ENCODE measurements around the gene CDKAL1. TPM values are rescaled to one million over a fixed set of nuclear protein-coding genes. Genes with fewer than 3 reads are reported as not detected.

CDKAL1 gene
- total RNA-seq, 4 donors from 2014 or later = 24.7 to 32.8 (median 29.8) TPM

- no peak for TF ChIP-seq CTCF (IDR thresholded peaks at IDR 0.05)
- no peak for TF ChIP-seq POLR2A (IDR thresholded peaks at IDR 0.05)
- H3K4me1 ChIP-seq = no peaks in the 10 kb centered on the region
- no peaks in the 10 kb centered on the region for H3K36me3 ChIP-seq
- no peaks in the 10 kb centered on the region for H3K27me3 ChIP-seq
- H3K27ac ChIP-seq = no peak overlapping the region
- H3K9me3 ChIP-seq = no peaks in the 10 kb centered on the region
- intact Hi-C loops (cut with DNase I) = no loop called here
- WGBS, 2 donors = 97% methylated on average over 10 to 11 of the region's 13 CpGs
- H3K4me3 ChIP-seq (replicated peaks in 1 of 3) = no peak overlapping the region
- no peak for DNase-seq
Measured at GRCh38 chr6:20702366-20702765, 168.1 kb downstream of the CDKAL1 start.

- no peak for TF ChIP-seq CTCF (IDR thresholded peaks at IDR 0.05)
- no peak for TF ChIP-seq POLR2A (IDR thresholded peaks at IDR 0.05)
- intact Hi-C loops (cut with DNase I) = no loop called here
- H3K27ac ChIP-seq = no peak overlapping the region
- no peak for DNase-seq
- H3K36me3 ChIP-seq = no peaks in the 10 kb centered on the region
- H3K27me3 ChIP-seq = no peaks in the 10 kb centered on the region
- no peak overlapping the region for H3K4me3 ChIP-seq (replicated peaks in 1 of 3)
- 97 to 98% methylated on average over 3 of the region's 3 CpGs for WGBS, 2 donors
- H3K9me3 ChIP-seq = no peaks in the 10 kb centered on the region
- H3K4me1 ChIP-seq = no peaks in the 10 kb centered on the region
Measured at GRCh38 chr6:20703049-20703448, 168.8 kb downstream of the CDKAL1 start.

- intact Hi-C loops (cut with DNase I) = no loop called here
- WGBS, 2 donors = 94 to 97% methylated on average over 2 of the region's 2 CpGs
- DNase-seq = no peak
- Histone ChIP-seq H3K4me1 (peaks cover 0 to 2% of the 10 kb centered on the region in 2 donors), H3K36me3 (no peaks in the 10 kb centered on the region), H3K27ac (no peak overlapping the region), H3K27me3 (no peaks in the 10 kb centered on the region), H3K4me3 (replicated peaks in 1 of 3) (no peak overlapping the region), H3K9me3 (no peaks in the 10 kb centered on the region)
- TF ChIP-seq CTCF (IDR thresholded peaks at IDR 0.05) (no peak), POLR2A (IDR thresholded peaks at IDR 0.05) (no peak)
Measured at GRCh38 chr6:20704325-20705025, 170.2 kb downstream of the CDKAL1 start.

- WGBS, 2 donors = 89 to 100% methylated on average over 5 of the region's 5 CpGs
- TF ChIP-seq POLR2A (IDR thresholded peaks at IDR 0.05) = no peak
- TF ChIP-seq CTCF (IDR thresholded peaks at IDR 0.05) = no peak
Measured at GRCh38 chr6:20705741-20706140, 171.5 kb downstream of the CDKAL1 start.

GRCh38 chr6:20706238-20706938 is 172.1 kb downstream of the CDKAL1 start:
- H3K36me3 ChIP-seq = no peaks in the 10 kb centered on the region
- no peak overlapping the region for H3K27ac ChIP-seq
- no peak for DNase-seq
- H3K9me3 ChIP-seq = no peaks in the 10 kb centered on the region
- 98 to 100% methylated on average over 1 of the region's 1 CpG for WGBS, 2 donors
- H3K4me1 ChIP-seq = peaks cover 0 to 6% of the 10 kb centered on the region in 2 donors
- no peak overlapping the region for H3K4me3 ChIP-seq (replicated peaks in 1 of 3)
- no peak for TF ChIP-seq POLR2A (IDR thresholded peaks at IDR 0.05)
- H3K27me3 ChIP-seq = no peaks in the 10 kb centered on the region
- intact Hi-C loops (cut with DNase I) = no loop called here

More at GRCh38 chr6:20705741-20706140, 171.5 kb downstream of the CDKAL1 start:
- no peak for DNase-seq
- intact Hi-C loops (cut with DNase I) = no loop called here
- Histone ChIP-seq H3K4me1 (peaks cover 0 to 6% of the 10 kb centered on the region in 2 donors), H3K9me3 (no peaks in the 10 kb centered on the region), H3K4me3 (replicated peaks in 1 of 3) (no peak overlapping the region), H3K27ac (no peak overlapping the region), H3K27me3 (no peaks in the 10 kb centered on the region), H3K36me3 (no peaks in the 10 kb centered on the region)
